Right lobe of liver (tissue), 6 donors: ENCODE measurements around the gene SH3TC2. TPM values are rescaled to one million over a fixed set of nuclear protein-coding genes. Genes with fewer than 3 reads are reported as not detected.

Experiments used
- ATAC-seq, 4 donors: fragments of 200-7000 bp; cut with Tn5 transposase; one replicate each; pipeline ENCODE4 v1.9.1; 2020; ENCODE audit warnings: mild to moderate bottlenecking in 4 of 4, moderate library complexity in 4 of 4
- DNase-seq, 3 donors: peaks; one replicate each; pipeline ENCODE4 v3.0.0-alpha.2; 2020
- H3K27ac ChIP-seq, 3 donors: fragments of 200-600 bp; one replicate each; pipeline ENCODE4 v1.8.0; 2022
- H3K27me3 ChIP-seq, 2 donors: fragments of 200-600 bp; one replicate each; pipeline ENCODE4 v1.8.0; 2022
- H3K36me3 ChIP-seq, 4 donors: fragments of 200-600 bp; sonication (generic) in 1 of 4; one replicate each; pipeline versions ENCODE4 v1.5.1 to v1.8.0; 2017 to 2022; ENCODE audit warnings: control low read depth in 1 of 4
- H3K4me1 ChIP-seq, 4 donors: fragments of 200-600 bp; sonication (generic) in 1 of 4; one replicate each; pipeline versions ENCODE4 v1.5.1 to v1.8.0; 2017 to 2022; ENCODE audit warnings: control low read depth in 1 of 4
- H3K4me3 ChIP-seq, 3 donors: fragments of 200-600 bp; one replicate each; pipeline ENCODE4 v1.8.0; 2022
- H3K9me3 ChIP-seq, 4 donors: fragments of 200-600 bp; sonication (generic) in 1 of 4; one replicate each; pipeline versions ENCODE4 v1.5.1 to v1.8.0; 2017 to 2022; ENCODE audit warnings: control low read depth in 1 of 4
- CTCF ChIP-seq, 4 donors: fragments of 200-600 bp in 3 of 4; fragments of 450-650 bp in 1 of 4; IDR thresholded peaks; one replicate each; pipeline versions ENCODE4 v1.5.1 to v1.8.0; 2016 to 2022; ENCODE audit warnings: antibody characterized with exemption in 4 of 4, mild to moderate bottlenecking in 2 of 4
- POLR2A ChIP-seq: fragments of 450-650 bp; IDR thresholded peaks from one replicate; pipeline ENCODE4 v1.6.1; 2017; ENCODE audit warnings: antibody characterized with exemption, mild to moderate bottlenecking
- WGBS: methylation state at CpG from one replicate; pipeline ENCODE4 v1.1.6; 2018; ENCODE audit warnings: low coverage, low lambda C conversion rate; ENCODE audit not compliant: insufficient coverage; ENCODE audit errors: missing lambda C conversion rate; 5-methylcytosine and 5-hydroxymethylcytosine counted together
- intact Hi-C, 2 donors: fragments of 100-400 bp; cut with DNase I; formaldehyde crosslinking; loops; one replicate each; pipeline versions ENCODE4 v1.11.2 to v1.14.1; 2022
- total RNA-seq, 6 experiments: library from RNA; depleted of rRNA in 2 of 6; stranded (reverse); fragments of >200 nt in 2 of 6; fragmentation: NEBNext Ultra II Directional in 3 of 6; extraction: Animal tissue kit (Norgen Biotek cat#: 25700) in 3 of 6; gene quantifications; one replicate each; pipeline versions ENCODE4 v1.1.0 to v1.2.4, GENCODE V29; 2016 to 2023
- donor health status: DM: no; HTN: yes; CAD: no.
- donor health status: DM: no; HTN: no; CAD: no.
- donor health status: DM: no; HTN: no; CAD: no.
- donor health status: DM: no; HTN: yes; CAD: no.
- donor health status: DM: no; HTN: yes; CAD: no.

Gene SH3TC2
- total RNA-seq, 6 experiments from 2014 or later, result 0.06 to 0.88 (median 0.53) TPM

GRCh38 chr5:149099920-149100319 is 37.1 kb upstream of the SH3TC2 start:
- no peak overlapping the region for H3K4me3 ChIP-seq
- H3K27me3 ChIP-seq, result no peaks in the 10 kb centered on the region
- H3K27ac ChIP-seq, result no peak overlapping the region
- H3K9me3 ChIP-seq, result no peaks in the 10 kb centered on the region
- ATAC-seq, result no peak
- TF ChIP-seq CTCF (IDR thresholded peaks at IDR 0.05), result no peak
- TF ChIP-seq POLR2A, result no peak
- no peaks in the 10 kb centered on the region for H3K4me1 ChIP-seq
- intact Hi-C loops, result no loop called here
- no peaks in the 10 kb centered on the region for H3K36me3 ChIP-seq
- no peak for DNase-seq

- Histone ChIP-seq H3K27ac (no peak overlapping the region), H3K4me3 (no peak overlapping the region), H3K27me3 (no peaks in the 10 kb centered on the region), H3K9me3 (no peaks in the 10 kb centered on the region), H3K36me3 (no peaks in the 10 kb centered on the region), H3K4me1 (no peaks in the 10 kb centered on the region)
- WGBS, result 86% methylated on average over 1 of the region's 2 CpGs
- DNase-seq (no peak), ATAC-seq (no peak)
- TF ChIP-seq POLR2A, result no peak
- intact Hi-C loops, result no loop called here
These were observed 32.1 kb upstream of the SH3TC2 start for GRCh38 chr5:149094996-149095395.

GRCh38 chr5:149093625-149094024 is 30.8 kb upstream of the SH3TC2 start:
- no peaks in the 10 kb centered on the region for H3K36me3 ChIP-seq
- H3K4me1 ChIP-seq, result no peaks in the 10 kb centered on the region
- no peaks in the 10 kb centered on the region for H3K9me3 ChIP-seq
- WGBS, result 50% methylated on average over 2 of the region's 2 CpGs
- no peak overlapping the region for H3K27ac ChIP-seq
- no peak for ATAC-seq
- H3K4me3 ChIP-seq, result no peak overlapping the region
- H3K27me3 ChIP-seq, result no peaks in the 10 kb centered on the region
- intact Hi-C loops, result no loop called here
- no peak for TF ChIP-seq CTCF (IDR thresholded peaks at IDR 0.05)
- no peak for TF ChIP-seq POLR2A
- no peak for DNase-seq

GRCh38 chr5:149089796-149090195 is 26.9 kb upstream of the SH3TC2 start:
- TF ChIP-seq POLR2A (no peak), CTCF (IDR thresholded peaks at IDR 0.05) (no peak)
- H3K4me3 ChIP-seq, result no peak overlapping the region
- no peaks in the 10 kb centered on the region for H3K27me3 ChIP-seq
- H3K36me3 ChIP-seq, result no peaks in the 10 kb centered on the region
- no peak overlapping the region for H3K27ac ChIP-seq
- WGBS, result 19% methylated on average over 2 of the region's 2 CpGs
- DNase-seq (no peak), ATAC-seq (no peak)
- no peaks in the 10 kb centered on the region for H3K4me1 ChIP-seq
- intact Hi-C loops, result no loop called here
- H3K9me3 ChIP-seq, result no peaks in the 10 kb centered on the region

- intact Hi-C loops, result no loop called here
- H3K4me1 ChIP-seq, result no peaks in the 10 kb centered on the region
- no peak overlapping the region for H3K4me3 ChIP-seq
- no peaks in the 10 kb centered on the region for H3K9me3 ChIP-seq
- no peaks in the 10 kb centered on the region for H3K27me3 ChIP-seq
- WGBS, result 82% methylated on average over 3 of the region's 3 CpGs
- H3K36me3 ChIP-seq, result no peaks in the 10 kb centered on the region
- no peak for DNase-seq
- no peak for ATAC-seq
- H3K27ac ChIP-seq, result no peak overlapping the region
- TF ChIP-seq CTCF (IDR thresholded peaks at IDR 0.05) (no peak), POLR2A (no peak)
These were observed 25.8 kb upstream of the SH3TC2 start for GRCh38 chr5:149088686-149089085.
